PC-3 (cell line): Measurements from ENCODE around the gene MR1. TPM values are rescaled to one million over a fixed set of nuclear protein-coding genes. Genes with fewer than 3 reads are reported as not detected.

Source experiments
- ATAC-seq: fragments of 200-7000 bp; cut with Tn5 transposase; 2 replicates; pipeline ENCODE4 v1.9.1; 2020; ENCODE audit warnings: mild to moderate bottlenecking, moderate library complexity
- BruUV-seq: library from RNA; stranded (reverse); fragments of 400-500 nt; replicated peaks from 2 replicates; lab custom pipeline; 2021; lab: Mats Ljungman, UMichigan
- CTCF ChIA-PET: fragments of 300-600 bp; sonication (Branson Sonifier 250); formaldehyde crosslinking; loops from one replicate; lab custom pipeline; 2022; ENCODE audit warnings: antibody characterized with exemption; lab: Charles Lee
- POLR2A ChIA-PET: fragments of 300-600 bp; sonication (Branson Sonifier 250); formaldehyde crosslinking; loops from one replicate; lab custom pipeline; 2022; ENCODE audit warnings: antibody characterized with exemption; ENCODE audit not compliant: unreplicated experiment; lab: Charles Lee
- DNase-seq: peaks from one replicate; pipeline ENCODE4 v3.0.0-alpha.2; 2015
- H2AFZ ChIP-seq: fragments of 300-600 bp; sonication (generic); 2 replicates; pipeline ENCODE4 v1.6.0; 2016; ENCODE audit warnings: antibody characterized with exemption, low read length
- H3F3A ChIP-seq: fragments of 300-600 bp; sonication (generic); one replicate; pipeline ENCODE4 v1.6.0; 2017; ENCODE audit warnings: antibody characterized with exemption, low read length, control low read depth, mild to moderate bottlenecking; ENCODE audit not compliant: unreplicated experiment
- H3K27ac ChIP-seq: fragments of 300-600 bp; sonication (generic); 2 replicates; pipeline ENCODE4 v1.5.1; 2016; ENCODE audit warnings: mild to moderate bottlenecking, low read length
- H3K27me3 ChIP-seq: fragments of 300-600 bp; sonication (generic); 2 replicates; pipeline ENCODE4 v1.6.1; 2016; ENCODE audit warnings: low read length, mixed read lengths
- H3K36me3 ChIP-seq: fragments of 300-600 bp; sonication (generic); 2 replicates; pipeline ENCODE4 v1.6.1; 2016; ENCODE audit warnings: low read depth, mixed run types, low read length, mixed read lengths
- H3K4me1 ChIP-seq: fragments of 300-600 bp; sonication (generic); 2 replicates; pipeline ENCODE4 v1.5.1; 2016; ENCODE audit warnings: low read length; ENCODE audit not compliant: insufficient read depth
- H3K4me2 ChIP-seq: fragments of 300-600 bp; sonication (generic); 2 replicates; pipeline ENCODE4 v1.6.0; 2016; ENCODE audit warnings: low read length
- H3K4me3 ChIP-seq: fragments of 300-600 bp; sonication (generic); 2 replicates; pipeline ENCODE4 v1.5.1; 2016; ENCODE audit warnings: mild to moderate bottlenecking, low read length, mixed read lengths
- H3K79me2 ChIP-seq: fragments of 300-600 bp; sonication (generic); 2 replicates; pipeline ENCODE4 v1.6.1; 2017; ENCODE audit warnings: low read length, mixed read lengths
- H3K9ac ChIP-seq: fragments of 300-600 bp; sonication (generic); 2 replicates; pipeline ENCODE4 v1.6.0; 2016; ENCODE audit warnings: mild to moderate bottlenecking, low read length
- H3K9me2 ChIP-seq: fragments of 300-600 bp; sonication (generic); replicated peaks from 2 replicates; pipeline ENCODE4 v1.6.1; 2016; ENCODE audit warnings: mixed run types, low read length, mixed read lengths
- H3K9me3 ChIP-seq: fragments of 300-600 bp; sonication (generic); 2 replicates; pipeline ENCODE4 v1.6.1; 2016; ENCODE audit warnings: low read length, mixed read lengths
- H4K20me1 ChIP-seq: fragments of 300-600 bp; sonication (generic); 2 replicates; pipeline ENCODE4 v1.6.1; 2016; ENCODE audit warnings: low read length, mixed read lengths
- CTCF ChIP-seq: fragments of 300-600 bp; sonication (generic); conservative IDR thresholded peaks from 2 replicates; pipeline ENCODE4 v1.5.1; 2017; ENCODE audit warnings: antibody characterized with exemption, low read depth, mild to moderate bottlenecking, low read length
- EZH2 ChIP-seq: fragments of 300-600 bp; sonication (generic); IDR thresholded peaks from one replicate; pipeline ENCODE4 v1.6.1; 2017; ENCODE audit warnings: antibody characterized with exemption, mild to moderate bottlenecking, low read length; ENCODE audit not compliant: unreplicated experiment
- EZH2phosphoT487 ChIP-seq: fragments of 300-600 bp; sonication (generic); IDR thresholded peaks from 2 replicates; pipeline ENCODE4 v1.6.1; 2018; ENCODE audit warnings: mild to moderate bottlenecking, antibody characterized with exemption, low read length, borderline replicate concordance
- intact Hi-C: fragments of 100-400 bp; cut with micrococcal nuclease; formaldehyde crosslinking; loops from 2 replicates; pipeline ENCODE4 v1.9.0; 2023
- total RNA-seq: library from RNA; depleted of rRNA; stranded (reverse); fragments of >200 nt; gene quantifications from 2 replicates; pipeline ENCODE4 v1.2.3, GENCODE V29; 2014

MR1 gene
- total RNA-seq, 1 experiment from 2014 or later: 3.4 TPM

- ChIA-PET CTCF (interaction anchor here (0.7 kb wide), 1 partner anchor 210 kb away, joined by 4 read pairs; no protein-coding TSS in a partner anchor), POLR2A (interaction anchor here (0.6 to 1.4 kb wide), 6 partner anchors 13 to 138 kb away, joined by 3 to 21 read pairs (median 6); no protein-coding TSS in a partner anchor)
- Histone ChIP-seq H4K20me1 (peaks cover 49% of the 10 kb centered on the region), H3K4me1 (peaks cover 18% of the 10 kb centered on the region), H3K9me3 (no peaks in the 10 kb centered on the region), H2AFZ (no peak overlapping the region), H3K79me2 (peaks cover 73% of the 10 kb centered on the region), H3K9me2 (no peaks in the 10 kb centered on the region), H3K4me3 (peak overlapping the region; percentile 99), H3K4me2 (peak overlapping the region; percentile 87), H3F3A (peaks cover 21% of the 10 kb centered on the region), H3K27me3 (no peaks in the 10 kb centered on the region), H3K9ac (peak overlapping the region; percentile 97), H3K27ac (peak overlapping the region; percentile 69), H3K36me3 (peaks cover 43% of the 10 kb centered on the region)
- intact Hi-C loops: loop anchor here (2.0 to 5.0 kb wide), 4 partner anchors 13 to 579 kb away; no protein-coding TSS in a partner anchor
- no peak for ATAC-seq
- no peak for DNase-seq
- no peak for TF ChIP-seq EZH2
- no peak for TF ChIP-seq CTCF
- TF ChIP-seq EZH2phosphoT487: no peak
- BruUV-seq: no TSS peak
Measured at GRCh38 chr1:181091309-181092040, 57.7 kb downstream of the MR1 start.

GRCh38 chr1:181092056-181092455 is 58.3 kb downstream of the MR1 start:
- Histone ChIP-seq H3K9me3 (no peaks in the 10 kb centered on the region), H3K27ac (0 out of 2 replicates have a peak overlapping the region, but pooled peaks have one; percentile 14), H3K9me2 (no peaks in the 10 kb centered on the region), H3F3A (peaks cover 19% of the 10 kb centered on the region), H3K79me2 (peaks cover 73% of the 10 kb centered on the region), H3K9ac (peak overlapping the region; percentile 97), H2AFZ (no peak overlapping the region), H4K20me1 (peaks cover 49% of the 10 kb centered on the region), H3K4me2 (peak overlapping the region; percentile 87), H3K4me3 (peak overlapping the region; percentile 99), H3K36me3 (peaks cover 43% of the 10 kb centered on the region), H3K27me3 (no peaks in the 10 kb centered on the region), H3K4me1 (peaks cover 16% of the 10 kb centered on the region)
- TF ChIP-seq EZH2 (no peak), CTCF (no peak), EZH2phosphoT487 (no peak)
- BruUV-seq: no TSS peak
- ATAC-seq (no peak), DNase-seq (no peak)
- POLR2A ChIA-PET: interaction anchor here (0.6 kb wide), 2 partner anchors 13 to 139 kb away, joined by 4 read pairs; no protein-coding TSS in a partner anchor
- intact Hi-C loops: loop anchor here (5.0 kb wide), 2 partner anchors 55 to 580 kb away; no protein-coding TSS in a partner anchor
- CTCF ChIA-PET: no interaction called here
